ENCODE data around the gene PMVK.

DNA sequence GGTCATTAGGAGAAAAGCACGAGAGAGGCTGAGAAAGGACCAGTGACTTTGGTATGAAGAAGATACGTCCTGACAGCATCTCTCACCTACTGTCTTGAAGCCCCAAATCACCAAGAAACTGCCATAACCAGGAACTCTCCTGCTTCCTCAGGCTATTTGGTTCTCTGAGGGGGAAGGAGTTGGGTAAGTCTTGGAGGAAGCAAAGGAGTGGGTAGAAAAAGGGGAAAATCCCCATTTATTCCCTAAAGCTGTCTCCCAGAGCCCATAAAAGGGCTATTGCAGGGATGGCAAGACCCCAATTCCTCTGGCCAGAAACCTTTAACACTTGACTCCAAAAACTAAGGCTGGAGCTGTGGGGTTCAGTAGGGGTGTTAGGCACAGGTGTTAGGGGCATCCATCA is 21.5 kb upstream of the PMVK start:
- TF ChIP-seq, protein P1, sequence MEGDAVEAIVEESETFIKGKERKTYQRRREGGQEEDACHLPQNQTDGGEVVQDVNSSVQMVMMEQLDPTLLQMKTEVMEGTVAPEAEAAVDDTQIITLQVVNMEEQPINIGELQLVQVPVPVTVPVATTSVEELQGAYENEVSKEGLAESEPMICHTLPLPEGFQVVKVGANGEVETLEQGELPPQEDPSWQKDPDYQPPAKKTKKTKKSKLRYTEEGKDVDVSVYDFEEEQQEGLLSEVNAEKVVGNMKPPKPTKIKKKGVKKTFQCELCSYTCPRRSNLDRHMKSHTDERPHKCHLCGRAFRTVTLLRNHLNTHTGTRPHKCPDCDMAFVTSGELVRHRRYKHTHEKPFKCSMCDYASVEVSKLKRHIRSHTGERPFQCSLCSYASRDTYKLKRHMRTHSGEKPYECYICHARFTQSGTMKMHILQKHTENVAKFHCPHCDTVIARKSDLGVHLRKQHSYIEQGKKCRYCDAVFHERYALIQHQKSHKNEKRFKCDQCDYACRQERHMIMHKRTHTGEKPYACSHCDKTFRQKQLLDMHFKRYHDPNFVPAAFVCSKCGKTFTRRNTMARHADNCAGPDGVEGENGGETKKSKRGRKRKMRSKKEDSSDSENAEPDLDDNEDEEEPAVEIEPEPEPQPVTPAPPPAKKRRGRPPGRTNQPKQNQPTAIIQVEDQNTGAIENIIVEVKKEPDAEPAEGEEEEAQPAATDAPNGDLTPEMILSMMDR (IDR thresholded peaks at IDR 0.05), result no peak
- TF ChIP-seq ZNF416 (CRISPR knock-in tag; IDR thresholded peaks at IDR 0.05), result no peak
- no peak for TF ChIP-seq NFE2L1 (CRISPR knock-in tag; IDR thresholded peaks at IDR 0.05)
- TF ChIP-seq ZNF532 (CRISPR knock-in tag; IDR thresholded peaks at IDR 0.05; ENCODE audit: borderline replicate concordance), result no peak
